Activated naive CD8-positive, alpha-beta T cell treated with anti-CD3 and anti-CD28 coated beads, Interleukin-2, amount 50 U/mL, for 24 hours (primary cell): ENCODE measurements around the gene NMNAT2.

Source experiments
- ATAC-seq: fragments of 150-1000 bp; cut with Tn5 transposase; one replicate; pipeline ENCODE4 v1.10.0; 2021
- DNase-seq: peaks from one replicate; pipeline ENCODE4 v3.0.0; 2021
- H3K27ac Mint-ChIP-seq: one replicate; pipeline ENCODE4 v1.8.0; 2021; ENCODE audit warnings: mild to moderate bottlenecking, mixed read lengths
- H3K27me3 Mint-ChIP-seq: one replicate; pipeline ENCODE4 v1.8.0; 2021; ENCODE audit warnings: mixed read lengths
- H3K36me3 Mint-ChIP-seq: one replicate; pipeline ENCODE4 v1.8.0; 2021; ENCODE audit warnings: low read depth, mixed read lengths
- H3K4me1 Mint-ChIP-seq: one replicate; pipeline ENCODE4 v1.8.0; 2021; ENCODE audit warnings: mixed read lengths
- H3K4me3 Mint-ChIP-seq: one replicate; pipeline ENCODE4 v1.8.0; 2021; ENCODE audit warnings: mild to moderate bottlenecking, moderate library complexity, mixed read lengths
- H3K9me3 Mint-ChIP-seq: one replicate; pipeline ENCODE4 v1.8.0; 2021; ENCODE audit warnings: mixed read lengths

The NMNAT2 gene

DNA sequence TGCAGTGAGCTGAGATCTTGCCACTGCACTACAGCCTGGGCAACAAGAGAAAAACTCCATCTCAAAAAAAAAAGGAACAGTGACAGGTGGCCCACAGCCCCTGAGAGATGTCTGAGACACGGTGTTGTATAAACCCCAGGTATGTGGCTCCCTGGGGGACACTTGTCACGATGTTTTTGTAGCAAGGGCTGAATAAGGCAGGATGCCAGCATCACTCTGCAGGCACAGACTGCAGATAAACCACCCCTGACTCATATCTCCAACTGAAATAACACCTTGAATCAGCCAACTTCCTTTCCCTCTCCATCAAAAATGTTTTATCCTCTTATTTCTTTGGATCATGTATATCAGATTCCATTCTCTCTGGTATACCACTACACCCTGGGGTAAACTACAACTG is 52.5 kb downstream of the NMNAT2 start:
- no peaks in the 10 kb centered on the region for H3K4me1 Mint-ChIP-seq
- DNase-seq (no peak), ATAC-seq (no peak)
- H3K36me3 Mint-ChIP-seq = no peaks in the 10 kb centered on the region
- H3K9me3 Mint-ChIP-seq = no peaks in the 10 kb centered on the region
- peaks cover 8% of the 10 kb centered on the region for H3K27me3 Mint-ChIP-seq
- no peak overlapping the region for H3K27ac Mint-ChIP-seq
- H3K4me3 Mint-ChIP-seq = no peak overlapping the region

- H3K4me3 Mint-ChIP-seq = no peak overlapping the region
- DNase-seq = no peak
- H3K4me1 Mint-ChIP-seq = no peaks in the 10 kb centered on the region
- peaks cover 8% of the 10 kb centered on the region for H3K27me3 Mint-ChIP-seq
- H3K36me3 Mint-ChIP-seq = no peaks in the 10 kb centered on the region
- ATAC-seq = no peak
- no peaks in the 10 kb centered on the region for H3K9me3 Mint-ChIP-seq
- H3K27ac Mint-ChIP-seq = no peak overlapping the region
These were observed 53.1 kb downstream of the NMNAT2 start for GRCh38 chr1:183365093-183365492.

- Mint-ChIP-seq H3K36me3 (no peaks in the 10 kb centered on the region), H3K4me1 (no peaks in the 10 kb centered on the region), H3K27ac (no peak overlapping the region), H3K4me3 (no peak overlapping the region), H3K27me3 (peaks cover 8% of the 10 kb centered on the region), H3K9me3 (no peaks in the 10 kb centered on the region)
- DNase-seq (no peak), ATAC-seq (no peak)
These were observed 54.2 kb downstream of the NMNAT2 start for GRCh38 chr1:183363972-183364371.

DNA sequence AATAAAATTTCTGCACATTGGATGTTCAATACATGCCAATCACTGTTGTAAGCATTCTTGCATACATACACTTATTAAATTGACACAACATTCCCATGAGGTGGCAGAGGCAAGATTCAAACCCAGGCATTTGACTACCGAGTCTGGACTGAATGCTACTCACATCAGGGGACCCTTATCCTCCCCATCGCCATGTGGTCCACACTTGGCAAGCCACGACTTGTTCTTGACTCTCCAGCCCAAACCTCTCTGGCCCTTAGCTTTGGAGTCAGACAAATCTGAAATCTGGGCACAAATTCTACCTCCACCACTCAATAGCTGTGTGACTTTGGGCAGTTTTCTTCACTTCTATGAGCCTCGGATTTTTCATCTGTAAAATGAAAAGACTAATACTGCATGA is 57.1 kb downstream of the NMNAT2 start:
- H3K36me3 Mint-ChIP-seq = no peaks in the 10 kb centered on the region
- no peak for ATAC-seq
- H3K9me3 Mint-ChIP-seq = no peaks in the 10 kb centered on the region

DNA sequence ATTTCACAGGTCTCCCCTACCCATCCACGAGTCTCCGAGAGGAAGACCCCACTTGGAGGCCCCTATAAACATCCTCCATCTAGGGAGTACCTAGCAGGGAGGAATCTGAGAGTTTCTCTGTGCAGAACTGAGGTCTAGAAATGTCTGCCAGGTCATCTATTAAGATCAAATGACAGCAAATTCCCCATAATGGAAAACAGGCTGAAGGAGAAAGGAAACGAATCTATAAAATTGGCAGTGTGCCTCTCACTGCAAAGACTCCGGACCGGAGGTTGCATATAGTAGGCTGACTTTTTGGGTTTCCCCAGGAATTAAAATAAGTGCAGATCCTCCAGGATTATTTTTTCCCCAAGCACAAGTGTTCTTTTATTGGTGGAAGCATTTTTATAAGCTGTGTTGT is 57.7 kb downstream of the NMNAT2 start:
- no peak for DNase-seq
- H3K4me3 Mint-ChIP-seq = no peak overlapping the region
- no peak for ATAC-seq
- peaks cover 8% of the 10 kb centered on the region for H3K27me3 Mint-ChIP-seq
- H3K9me3 Mint-ChIP-seq = no peaks in the 10 kb centered on the region
- no peaks in the 10 kb centered on the region for H3K4me1 Mint-ChIP-seq
- no peak overlapping the region for H3K27ac Mint-ChIP-seq
- H3K36me3 Mint-ChIP-seq = no peaks in the 10 kb centered on the region

More for the DNA sequence above, 57.1 kb downstream of the NMNAT2 start:
- Mint-ChIP-seq H3K4me1 (no peaks in the 10 kb centered on the region), H3K27ac (no peak overlapping the region), H3K4me3 (no peak overlapping the region), H3K27me3 (peaks cover 9% of the 10 kb centered on the region)
- DNase-seq = no peak

GRCh38 chr1:183356534-183357182 is 61.5 kb downstream of the NMNAT2 start:
- no peak for ATAC-seq
- no peak overlapping the region for H3K4me3 Mint-ChIP-seq
- H3K27me3 Mint-ChIP-seq = peaks cover 7% of the 10 kb centered on the region
- H3K9me3 Mint-ChIP-seq = no peaks in the 10 kb centered on the region
- H3K36me3 Mint-ChIP-seq = no peaks in the 10 kb centered on the region
- no peak for DNase-seq
- no peak overlapping the region for H3K27ac Mint-ChIP-seq
- no peaks in the 10 kb centered on the region for H3K4me1 Mint-ChIP-seq

GRCh38 chr1:183355797-183356196 is 62.4 kb downstream of the NMNAT2 start:
- Mint-ChIP-seq H3K4me1 (no peaks in the 10 kb centered on the region), H3K27me3 (peaks cover 7% of the 10 kb centered on the region), H3K36me3 (no peaks in the 10 kb centered on the region), H3K27ac (no peak overlapping the region), H3K9me3 (no peaks in the 10 kb centered on the region), H3K4me3 (no peak overlapping the region)
- ATAC-seq (no peak), DNase-seq (no peak)

DNA sequence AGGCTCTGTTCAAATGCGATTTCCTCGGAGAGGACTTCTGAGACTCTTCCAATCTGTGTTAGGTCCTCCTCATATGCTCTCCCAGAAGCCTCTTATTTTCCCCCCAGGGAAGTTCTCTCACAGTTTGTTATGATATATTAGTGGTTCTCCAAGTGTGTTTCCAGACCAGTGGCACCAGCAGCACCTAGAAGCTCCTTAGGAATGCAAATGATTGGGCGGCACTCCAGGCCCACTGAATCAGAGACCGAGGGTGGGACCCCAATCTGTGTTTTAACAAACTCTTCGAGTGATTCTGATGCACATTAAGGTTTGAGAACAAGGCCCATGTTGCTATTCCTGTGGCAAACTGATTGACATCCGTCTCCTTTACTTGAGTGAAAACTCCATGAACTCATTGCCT is 63.0 kb downstream of the NMNAT2 start:
- Mint-ChIP-seq H3K27me3 (peaks cover 7% of the 10 kb centered on the region), H3K36me3 (no peaks in the 10 kb centered on the region), H3K4me3 (no peak overlapping the region), H3K4me1 (no peaks in the 10 kb centered on the region), H3K9me3 (no peaks in the 10 kb centered on the region), H3K27ac (no peak overlapping the region)
- DNase-seq (no peak), ATAC-seq (no peak)

- no peaks in the 10 kb centered on the region for H3K4me1 Mint-ChIP-seq
- ATAC-seq = no peak
- H3K4me3 Mint-ChIP-seq = no peak overlapping the region
- DNase-seq = no peak
- H3K9me3 Mint-ChIP-seq = no peaks in the 10 kb centered on the region
- H3K27me3 Mint-ChIP-seq = peaks cover 4% of the 10 kb centered on the region
- H3K36me3 Mint-ChIP-seq = no peaks in the 10 kb centered on the region
- H3K27ac Mint-ChIP-seq = no peak overlapping the region
These were observed 64.6 kb downstream of the NMNAT2 start for GRCh38 chr1:183353597-183353996.

GRCh38 chr1:183349201-183349711 is 68.9 kb downstream of the NMNAT2 start:
- H3K9me3 Mint-ChIP-seq = no peaks in the 10 kb centered on the region
- ATAC-seq (no peak), DNase-seq (no peak)
- H3K27ac Mint-ChIP-seq = no peak overlapping the region
- peaks cover 11% of the 10 kb centered on the region for H3K27me3 Mint-ChIP-seq
- no peaks in the 10 kb centered on the region for H3K4me1 Mint-ChIP-seq
- no peaks in the 10 kb centered on the region for H3K36me3 Mint-ChIP-seq
- H3K4me3 Mint-ChIP-seq = no peak overlapping the region

GRCh38 chr1:183346276-183346732 is 71.9 kb downstream of the NMNAT2 start:
- DNase-seq (no peak), ATAC-seq (no peak)
- no peaks in the 10 kb centered on the region for H3K4me1 Mint-ChIP-seq
- no peaks in the 10 kb centered on the region for H3K9me3 Mint-ChIP-seq
- no peak overlapping the region for H3K27ac Mint-ChIP-seq
- peaks cover 8% of the 10 kb centered on the region for H3K27me3 Mint-ChIP-seq
- no peak overlapping the region for H3K4me3 Mint-ChIP-seq
- H3K36me3 Mint-ChIP-seq = no peaks in the 10 kb centered on the region

- DNase-seq (no peak), ATAC-seq (no peak)
- Mint-ChIP-seq H3K4me3 (no peak overlapping the region), H3K27ac (no peak overlapping the region), H3K36me3 (no peaks in the 10 kb centered on the region), H3K27me3 (peaks cover 10% of the 10 kb centered on the region), H3K9me3 (no peaks in the 10 kb centered on the region), H3K4me1 (no peaks in the 10 kb centered on the region)
These were observed 78.5 kb downstream of the NMNAT2 start for GRCh38 chr1:183339556-183340167.

DNA sequence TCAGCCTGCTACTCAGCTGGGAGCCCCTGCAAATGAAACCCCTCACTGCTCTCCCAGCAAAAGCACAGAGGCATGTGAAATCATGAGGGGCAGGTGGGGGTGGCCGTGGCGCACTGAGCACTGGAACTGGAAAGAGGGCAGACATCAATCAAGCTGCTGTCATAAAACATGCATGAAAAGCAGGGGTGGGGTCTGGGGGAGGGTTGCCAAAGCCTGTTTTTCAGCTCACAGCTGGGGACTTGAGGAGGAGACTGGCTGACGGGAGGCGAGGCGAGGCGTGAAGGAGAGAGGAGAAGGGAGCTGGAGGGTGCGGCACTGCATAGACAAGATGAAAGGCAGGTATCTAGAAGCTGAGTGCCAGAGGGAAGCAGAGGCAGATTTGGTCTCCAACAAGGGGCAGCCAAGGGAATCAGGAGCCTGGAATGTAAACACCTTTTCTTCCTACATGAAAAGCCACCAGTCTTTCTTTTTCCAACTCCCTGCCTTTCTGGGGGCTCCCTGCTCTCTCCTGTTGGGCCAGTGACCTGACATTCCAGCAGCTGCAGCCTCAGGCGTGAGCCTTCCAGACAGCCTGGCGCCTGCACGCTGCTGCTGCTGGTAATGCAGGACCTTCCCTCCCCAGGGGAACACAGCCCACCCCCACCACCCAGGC is 87.0 kb downstream of the NMNAT2 start:
- ATAC-seq = no peak
- DNase-seq = no peak
- Mint-ChIP-seq H3K4me1 (no peaks in the 10 kb centered on the region), H3K36me3 (no peaks in the 10 kb centered on the region), H3K4me3 (no peak overlapping the region), H3K27me3 (peaks cover 36% of the 10 kb centered on the region), H3K9me3 (no peaks in the 10 kb centered on the region), H3K27ac (no peak overlapping the region)

GRCh38 chr1:183330335-183330734 is 87.8 kb downstream of the NMNAT2 start:
- H3K9me3 Mint-ChIP-seq = no peaks in the 10 kb centered on the region
- peaks cover 39% of the 10 kb centered on the region for H3K27me3 Mint-ChIP-seq

DNA sequence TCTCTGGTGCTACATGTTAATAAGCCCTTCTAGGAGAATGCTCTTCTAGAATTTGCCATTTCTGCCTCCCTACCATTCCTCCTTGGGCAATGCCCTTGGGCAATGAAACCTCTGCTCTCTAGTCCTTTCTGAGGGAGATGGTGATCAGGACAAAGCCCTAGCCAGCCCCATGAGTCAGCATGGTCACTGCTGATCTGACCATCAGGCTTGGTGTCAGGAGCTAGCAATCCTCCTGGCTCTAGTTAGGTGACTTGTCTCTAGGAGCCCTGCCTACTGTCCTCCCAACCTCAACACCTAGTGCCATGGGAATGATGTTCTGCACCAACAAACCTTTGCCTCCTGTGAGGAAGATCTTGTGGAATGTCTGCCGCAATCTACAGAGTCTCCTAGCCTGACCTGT is 89.8 kb downstream of the NMNAT2 start:
- H3K9me3 Mint-ChIP-seq = no peaks in the 10 kb centered on the region
- H3K36me3 Mint-ChIP-seq = no peaks in the 10 kb centered on the region
- no peaks in the 10 kb centered on the region for H3K4me1 Mint-ChIP-seq
- H3K27ac Mint-ChIP-seq = no peak overlapping the region
- ATAC-seq (no peak), DNase-seq (no peak)
- no peak overlapping the region for H3K4me3 Mint-ChIP-seq
- H3K27me3 Mint-ChIP-seq = peaks cover 35% of the 10 kb centered on the region

More at GRCh38 chr1:183330335-183330734, 87.8 kb downstream of the NMNAT2 start:
- no peak overlapping the region for H3K4me3 Mint-ChIP-seq
- H3K4me1 Mint-ChIP-seq = no peaks in the 10 kb centered on the region
- H3K36me3 Mint-ChIP-seq = no peaks in the 10 kb centered on the region
- no peak overlapping the region for H3K27ac Mint-ChIP-seq
- DNase-seq (no peak), ATAC-seq (no peak)
